Retinal pigment epithelial cell (primary cell): ENCODE data around the gene TAS2R41.

Experiments
- DNase-seq: peaks from one replicate; pipeline ENCODE4 v3.0.0-alpha.2; 2010; ENCODE audit warnings: low read depth
- H3K4me3 ChIP-seq: 2 replicates; pipeline ENCODE4 v1.5.1; 2011; ENCODE audit warnings: mild to moderate bottlenecking, low read length, control low read depth, moderate library complexity
- CTCF ChIP-seq: conservative IDR thresholded peaks from 2 replicates; pipeline ENCODE4 v1.5.1; 2011; ENCODE audit warnings: low read depth, low read length, control low read depth, inconsistent platforms

TAS2R41 gene

GRCh38 chr7:143477501-143478150 is at the start of gene TAS2R41:
TAS2R41 (plus strand) TSS chr7:143477873; CDS start chr7:143477873, 0 bp downstream.
- no peak for TF ChIP-seq CTCF
- no peak within 1 kb of the TSS for H3K4me3 ChIP-seq
- DNase-seq, result no peak

- no peak overlapping the region for H3K4me3 ChIP-seq
Measured at GRCh38 chr7:143429770-143430698, 47.6 kb upstream of the TAS2R41 start.

GRCh38 chr7:143431109-143431508 is 46.6 kb upstream of the TAS2R41 start:
- no peak for TF ChIP-seq CTCF
- no peak overlapping the region for H3K4me3 ChIP-seq
- DNase-seq, result no peak

More at GRCh38 chr7:143429770-143430698, 47.6 kb upstream of the TAS2R41 start:
- DNase-seq, result no peak
- TF ChIP-seq CTCF, result no peak

GRCh38 chr7:143433759-143434158 is 43.9 kb upstream of the TAS2R41 start:
- H3K4me3 ChIP-seq, result no peak overlapping the region
- no peak for TF ChIP-seq CTCF
- no peak for DNase-seq

- DNase-seq, result no peak
Measured at GRCh38 chr7:143434660-143435059, 43.0 kb upstream of the TAS2R41 start.

DNA sequence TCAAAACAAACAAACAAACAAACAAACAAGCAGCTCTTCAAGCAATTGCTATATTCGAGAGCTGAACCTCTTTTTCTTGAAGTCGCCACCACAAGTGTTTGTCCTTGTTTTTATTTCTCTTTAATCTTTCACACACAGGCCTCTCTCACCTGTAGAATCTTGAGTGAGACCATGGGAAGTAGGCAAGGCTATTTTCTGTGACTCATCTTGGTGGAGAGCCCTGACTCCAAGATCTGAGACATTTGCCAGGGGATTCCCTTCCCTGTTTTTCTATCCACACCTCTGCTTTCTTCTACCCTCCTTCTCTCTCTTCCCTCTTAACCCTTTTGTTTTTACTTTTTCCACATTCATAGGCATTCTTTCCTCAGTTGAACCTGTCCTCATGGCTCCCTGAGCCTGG is 42.4 kb upstream of the TAS2R41 start:
- TF ChIP-seq CTCF, result no peak
- no peak for DNase-seq
- no peak overlapping the region for H3K4me3 ChIP-seq

More at GRCh38 chr7:143434660-143435059, 43.0 kb upstream of the TAS2R41 start:
- H3K4me3 ChIP-seq, result no peak overlapping the region
- TF ChIP-seq CTCF, result no peak
